ENCODE results near the gene ADCY6. TPM values are rescaled to one million over a fixed set of nuclear protein-coding genes. Genes with fewer than 3 reads are reported as not detected.

ADCY6 gene
- total and polyA plus RNA-seq, 4 donors, result 4.3 to 30.5 (median 10.5) TPM

- no peak for TF ChIP-seq NR2F2 (IDR thresholded peaks at IDR 0.05)
- no peak for TF ChIP-seq EGR1 (IDR thresholded peaks at IDR 0.05; ENCODE audit: low read depth in 2 of 2)
- no peak for TF ChIP-seq GABPA (IDR thresholded peaks at IDR 0.05 in 1 of 2, conservative IDR thresholded peaks at IDR 0.05 in 1 of 2)
- no peak for TF ChIP-seq FOXA1 (IDR thresholded peaks at IDR 0.05)
- Histone ChIP-seq H3K27ac (ENCODE audit: low read depth in 1 of 2, low read length in 2 of 2) (no peak overlapping the region), H3K27me3 (ENCODE audit: control insufficient read depth in 4 of 4, insufficient read depth in 4 of 4, low read length in 3 of 4) (peaks cover 0 to 4% (median 3%) of the 10 kb centered on the region in 4 donors), H3K4me1 (ENCODE audit: control insufficient read depth in 4 of 4, insufficient read depth in 4 of 4, low read length in 3 of 4) (peaks cover 3 to 22% (median 10%) of the 10 kb centered on the region in 4 donors), H3K36me3 (ENCODE audit: control insufficient read depth in 4 of 4, insufficient read depth in 3 of 4, low read depth in 1 of 4, low read length in 3 of 4) (no peaks in the 10 kb centered on the region), H3K9me3 (ENCODE audit: control insufficient read depth in 4 of 4, low read length in 3 of 4) (no peaks in the 10 kb centered on the region), H3K4me3 (ENCODE audit: low read depth in 1 of 3, low read length in 3 of 3) (no peak overlapping the region), H3K9ac (ENCODE audit: low read depth in 1 of 2, low read length in 2 of 2) (no peak overlapping the region)
- no peak for DNase-seq (ENCODE audit: low spot score)
- WGBS, result 73% methylated on average over 2 of the region's 2 CpGs
Measured at GRCh38 chr12:48812389-48812788, 23.5 kb upstream of the ADCY6 start.

GRCh38 chr12:48811437-48812090 is 22.7 kb upstream of the ADCY6 start:
- peaks cover 3 to 22% (median 10%) of the 10 kb centered on the region in 4 donors for H3K4me1 ChIP-seq (ENCODE audit: control insufficient read depth in 4 of 4, insufficient read depth in 4 of 4, low read length in 3 of 4)
- no peak overlapping the region for H3K9ac ChIP-seq (ENCODE audit: low read depth in 1 of 2, low read length in 2 of 2)
- 85% methylated on average over 5 of the region's 5 CpGs for WGBS
- no peak overlapping the region for H3K27ac ChIP-seq (ENCODE audit: low read depth in 1 of 2, low read length in 2 of 2)
- no peaks in the 10 kb centered on the region for H3K9me3 ChIP-seq (ENCODE audit: control insufficient read depth in 4 of 4, low read length in 3 of 4)
- H3K36me3 ChIP-seq (ENCODE audit: control insufficient read depth in 4 of 4, insufficient read depth in 3 of 4, low read depth in 1 of 4, low read length in 3 of 4), result no peaks in the 10 kb centered on the region
- no peaks in the 10 kb centered on the region for H3K27me3 ChIP-seq (ENCODE audit: control insufficient read depth in 4 of 4, insufficient read depth in 4 of 4, low read length in 3 of 4)
- TF ChIP-seq FOXA1 (IDR thresholded peaks at IDR 0.05), result no peak
- TF ChIP-seq MAX (IDR thresholded peaks at IDR 0.05), result no peak
- TF ChIP-seq JUND (IDR thresholded peaks at IDR 0.05), result no peak
- TF ChIP-seq FOXA2 (IDR thresholded peaks at IDR 0.05), result no peak
- no peak for TF ChIP-seq TAF1 (conservative IDR thresholded peaks at IDR 0.05)
- no peak for TF ChIP-seq ZBTB33 (IDR thresholded peaks at IDR 0.05)
- DNase-seq (ENCODE audit: low spot score), result no peak
- H3K4me3 ChIP-seq (ENCODE audit: low read depth in 1 of 3, low read length in 3 of 3), result no peak overlapping the region

- 54% methylated on average over 5 of the region's 5 CpGs for WGBS
- no peaks in the 10 kb centered on the region for H3K27me3 ChIP-seq (ENCODE audit: control insufficient read depth in 4 of 4, insufficient read depth in 4 of 4, low read length in 3 of 4)
- H3K4me3 ChIP-seq (ENCODE audit: low read depth in 1 of 3, low read length in 3 of 3), result no peak overlapping the region
- H3K27ac ChIP-seq (ENCODE audit: low read depth in 1 of 2, low read length in 2 of 2), result no peak overlapping the region
- TF ChIP-seq GABPA (IDR thresholded peaks at IDR 0.05 in 1 of 2, conservative IDR thresholded peaks at IDR 0.05 in 1 of 2), result no peak
- TF ChIP-seq REST (IDR thresholded peaks at IDR 0.05), result no peak
- TF ChIP-seq TAF1 (conservative IDR thresholded peaks at IDR 0.05), result no peak
- no peak for TF ChIP-seq ZBTB33 (IDR thresholded peaks at IDR 0.05)
- no peak for TF ChIP-seq YY1 (IDR thresholded peaks at IDR 0.05)
- TF ChIP-seq SP1 (IDR thresholded peaks at IDR 0.05), result no peak
- peak in 1 of 2 donors; percentile 26 for TF ChIP-seq EGR1 (IDR thresholded peaks at IDR 0.05; ENCODE audit: low read depth in 2 of 2)
- no peak for TF ChIP-seq ATF3 (IDR thresholded peaks at IDR 0.05)
- no peak for DNase-seq (ENCODE audit: low spot score)
- H3K36me3 ChIP-seq (ENCODE audit: control insufficient read depth in 4 of 4, insufficient read depth in 3 of 4, low read depth in 1 of 4, low read length in 3 of 4), result no peaks in the 10 kb centered on the region
- H3K9me3 ChIP-seq (ENCODE audit: control insufficient read depth in 4 of 4, low read length in 3 of 4), result no peaks in the 10 kb centered on the region
- no peak overlapping the region for H3K9ac ChIP-seq (ENCODE audit: low read depth in 1 of 2, low read length in 2 of 2)
- peaks cover 3 to 21% (median 9%) of the 10 kb centered on the region in 4 donors for H3K4me1 ChIP-seq (ENCODE audit: control insufficient read depth in 4 of 4, insufficient read depth in 4 of 4, low read length in 3 of 4)
Measured at GRCh38 chr12:48810903-48811431, 22.1 kb upstream of the ADCY6 start.

All from liver (tissue), 9 donors.